Heart left ventricle (tissue), 13 donors: Measurements from ENCODE around the gene KCND1.

Source experiments
- POLR2A ChIP-seq, 2 donors: fragments of 450-650 bp; IDR thresholded peaks; one replicate each; pipeline ENCODE4 v1.6.1; 2017; ENCODE audit warnings: antibody characterized with exemption in 2 of 2, mild to moderate bottlenecking in 2 of 2, moderate library complexity in 2 of 2
- TF ChIP-seq, protein P1 (sequence below), 12 donors: fragments of 200-600 bp; sonication (generic) in 4 of 12; IDR thresholded peaks; one replicate each; pipeline versions ENCODE4 v1.5.0 to v1.8.0; 2018 to 2022; ENCODE audit warnings: antibody characterized with exemption in 12 of 12, mild to moderate bottlenecking in 5 of 12
- donor health status: ischemic (EF 13 %, LVEDD 7.1; RV severe dilation, severe dysfunction).
- donor health status: DM: no; HTN: yes; CAD: no.
- donor health status: DM: no; HTN: no; CAD: no.
- donor health status: ischemic (EF 25% LVEDD 6.9; RV normal size, moderate dysfunction).
- donor health status: ischemic (EF 25% LVEDD 5.7; RV mildly dilated, moderate dysfunction).
- donor health status: ischemic (EF 35%, LVEDD 5.7; RV mildly dilated, moderate dysfunction).
- donor health status: nonischemic (EF 11% LVEDD 7.7; RV severe dilation, severe dysfunction).
- donor health status: DM: yes; HTN: yes; CAD: no.
- donor health status: PGD.
- donor health status: ischemic (EF 29% LVEDD 5.4; RV normal size, mild dysfunction).
- donor health status: nonischemic (EF 23%, LVEDD 6.1; RV moderate dilation, normal function).

DNA sequence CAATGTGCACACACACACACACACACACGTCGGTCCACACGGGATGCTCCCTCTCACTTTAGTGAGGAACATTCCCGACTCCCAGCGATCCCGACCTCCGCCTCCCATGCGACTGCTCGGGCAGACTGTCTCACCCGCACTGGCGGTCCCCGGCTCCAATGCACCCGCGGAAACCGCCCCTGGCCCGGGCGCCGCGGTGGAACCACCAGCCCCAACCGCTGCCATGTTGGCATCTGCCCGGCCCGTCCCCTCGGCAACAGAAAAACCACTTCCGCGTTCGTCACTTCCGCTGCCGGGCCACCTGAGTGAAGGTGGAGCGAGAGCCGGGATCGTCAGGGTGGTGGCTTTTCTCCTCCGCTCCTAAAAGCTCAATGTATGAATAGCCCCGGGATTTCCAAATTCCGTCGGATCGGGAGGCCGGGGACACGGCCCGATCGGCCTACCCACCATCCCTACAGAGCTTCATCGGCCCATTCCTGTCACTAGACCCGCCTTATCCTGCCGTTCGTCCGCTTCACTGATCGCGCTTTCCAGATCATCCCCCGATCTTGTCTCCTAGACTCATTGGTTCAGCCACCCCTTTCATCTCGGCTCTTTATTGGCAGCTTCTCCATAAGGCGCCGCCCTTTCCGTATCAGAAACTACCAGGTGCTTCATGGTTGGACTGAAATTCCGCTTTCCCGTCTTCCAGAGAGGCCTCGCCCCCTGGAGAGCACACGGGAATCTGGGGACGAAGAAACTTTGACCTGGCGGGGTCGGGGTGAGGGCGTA, 60.0 kb downstream of the KCND1 start, which contains the start of gene SLC35A2:
- TF ChIP-seq, protein P1, sequence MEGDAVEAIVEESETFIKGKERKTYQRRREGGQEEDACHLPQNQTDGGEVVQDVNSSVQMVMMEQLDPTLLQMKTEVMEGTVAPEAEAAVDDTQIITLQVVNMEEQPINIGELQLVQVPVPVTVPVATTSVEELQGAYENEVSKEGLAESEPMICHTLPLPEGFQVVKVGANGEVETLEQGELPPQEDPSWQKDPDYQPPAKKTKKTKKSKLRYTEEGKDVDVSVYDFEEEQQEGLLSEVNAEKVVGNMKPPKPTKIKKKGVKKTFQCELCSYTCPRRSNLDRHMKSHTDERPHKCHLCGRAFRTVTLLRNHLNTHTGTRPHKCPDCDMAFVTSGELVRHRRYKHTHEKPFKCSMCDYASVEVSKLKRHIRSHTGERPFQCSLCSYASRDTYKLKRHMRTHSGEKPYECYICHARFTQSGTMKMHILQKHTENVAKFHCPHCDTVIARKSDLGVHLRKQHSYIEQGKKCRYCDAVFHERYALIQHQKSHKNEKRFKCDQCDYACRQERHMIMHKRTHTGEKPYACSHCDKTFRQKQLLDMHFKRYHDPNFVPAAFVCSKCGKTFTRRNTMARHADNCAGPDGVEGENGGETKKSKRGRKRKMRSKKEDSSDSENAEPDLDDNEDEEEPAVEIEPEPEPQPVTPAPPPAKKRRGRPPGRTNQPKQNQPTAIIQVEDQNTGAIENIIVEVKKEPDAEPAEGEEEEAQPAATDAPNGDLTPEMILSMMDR (IDR thresholded peaks at IDR 0.05): no peak
- peak in 1 of 2 donors; percentile 58 for TF ChIP-seq POLR2A (IDR thresholded peaks at IDR 0.05)
